HS-27A (cell line): ENCODE results near the gene TNS1.

ENCODE experiments used
- DNase-seq: peaks from one replicate; pipeline ENCODE4 v3.0.0-alpha.2; 2012; ENCODE audit warnings: low read depth, missing footprints

TNS1 gene

DNA sequence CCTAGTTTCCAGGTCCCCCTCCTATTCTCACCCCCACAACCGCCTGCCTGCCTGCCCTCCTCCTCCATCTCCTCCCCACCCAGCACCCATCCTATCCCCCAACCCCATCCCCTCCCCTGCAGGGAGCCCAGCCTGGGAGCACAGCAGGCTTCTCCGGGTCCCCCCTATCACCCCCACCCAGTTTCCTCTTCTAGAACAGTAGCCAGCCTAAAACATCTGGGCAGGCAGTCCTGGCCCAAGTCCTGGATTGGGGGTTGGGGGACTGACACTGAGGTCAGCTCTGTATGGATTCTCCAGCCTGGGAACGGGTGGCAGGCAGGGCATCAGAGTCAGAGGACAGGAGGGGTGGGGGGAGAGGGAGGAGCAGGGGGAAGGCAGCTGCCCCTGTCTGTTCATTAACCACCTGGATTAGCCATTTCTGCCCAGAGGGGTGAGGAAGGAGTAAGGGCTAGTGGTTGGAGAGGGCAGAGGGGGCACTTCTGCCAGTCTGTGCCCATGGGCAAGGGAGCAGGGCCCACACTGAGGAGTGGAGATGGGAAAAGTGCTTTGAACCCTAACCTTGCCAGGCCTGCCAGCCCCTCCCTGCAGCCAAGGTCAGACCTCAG, 60.0 kb downstream of the TNS1 start:
- no peak for DNase-seq

DNA sequence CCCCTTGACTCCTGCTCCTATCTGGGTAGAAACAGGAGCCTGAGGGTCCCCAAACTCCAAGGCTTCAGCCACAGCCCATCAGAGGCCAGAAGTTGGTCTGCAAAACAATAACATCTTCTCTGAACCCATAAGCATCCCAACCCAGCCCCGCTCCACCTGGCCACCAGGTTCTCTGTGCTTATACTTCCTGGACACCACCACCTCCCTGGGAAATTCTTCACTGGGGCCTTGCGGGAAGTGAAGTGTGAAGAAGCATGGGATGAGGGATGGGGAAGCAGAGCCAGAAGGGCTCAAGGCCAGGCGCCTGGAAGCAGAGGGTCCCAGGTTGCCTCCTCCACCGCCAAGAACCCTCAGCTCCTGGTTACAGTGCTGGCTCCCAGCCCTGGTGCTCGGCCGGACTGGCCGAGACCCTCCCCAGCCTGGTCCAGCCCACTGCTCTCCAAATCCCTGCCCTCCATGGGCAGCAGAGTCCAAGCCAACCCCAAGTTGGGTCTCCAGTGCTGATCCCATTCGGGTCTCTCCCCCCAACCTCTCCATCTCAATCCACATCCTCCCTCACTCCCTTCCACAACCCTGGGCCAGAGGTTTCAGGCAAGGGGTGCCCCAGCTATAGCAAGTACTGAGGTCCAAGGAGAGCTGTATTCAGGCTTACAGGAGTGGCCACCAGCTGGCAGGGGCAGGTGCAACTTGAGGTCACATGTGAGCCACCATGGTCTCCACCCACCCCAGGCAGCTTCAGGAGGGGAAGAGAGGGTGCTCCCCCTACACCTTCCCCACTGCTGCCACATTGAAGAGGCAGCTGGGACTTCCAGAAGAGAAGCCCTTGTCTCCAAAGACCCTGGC, 60.7 kb downstream of the TNS1 start:
- no peak for DNase-seq

DNA sequence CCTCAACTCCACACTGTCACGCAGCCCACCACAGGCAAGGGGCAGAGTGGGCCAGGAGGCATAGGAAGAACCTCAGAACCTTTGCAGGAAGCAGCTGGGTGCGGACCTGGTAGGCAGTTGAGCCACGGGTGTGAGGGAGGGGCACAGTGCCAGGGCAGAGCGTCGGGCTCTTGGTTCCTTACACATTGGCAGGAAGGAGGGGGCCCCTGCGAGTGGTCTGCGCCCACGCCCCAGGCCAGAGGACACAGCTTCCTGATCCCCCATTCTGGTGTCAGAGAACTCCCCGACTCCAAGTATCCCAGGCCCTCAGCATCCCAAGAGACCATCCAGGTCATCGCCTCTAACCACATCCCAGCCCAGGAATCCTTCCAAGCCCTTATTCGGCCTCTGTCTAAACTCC, 61.5 kb downstream of the TNS1 start:
- no peak for DNase-seq

DNA sequence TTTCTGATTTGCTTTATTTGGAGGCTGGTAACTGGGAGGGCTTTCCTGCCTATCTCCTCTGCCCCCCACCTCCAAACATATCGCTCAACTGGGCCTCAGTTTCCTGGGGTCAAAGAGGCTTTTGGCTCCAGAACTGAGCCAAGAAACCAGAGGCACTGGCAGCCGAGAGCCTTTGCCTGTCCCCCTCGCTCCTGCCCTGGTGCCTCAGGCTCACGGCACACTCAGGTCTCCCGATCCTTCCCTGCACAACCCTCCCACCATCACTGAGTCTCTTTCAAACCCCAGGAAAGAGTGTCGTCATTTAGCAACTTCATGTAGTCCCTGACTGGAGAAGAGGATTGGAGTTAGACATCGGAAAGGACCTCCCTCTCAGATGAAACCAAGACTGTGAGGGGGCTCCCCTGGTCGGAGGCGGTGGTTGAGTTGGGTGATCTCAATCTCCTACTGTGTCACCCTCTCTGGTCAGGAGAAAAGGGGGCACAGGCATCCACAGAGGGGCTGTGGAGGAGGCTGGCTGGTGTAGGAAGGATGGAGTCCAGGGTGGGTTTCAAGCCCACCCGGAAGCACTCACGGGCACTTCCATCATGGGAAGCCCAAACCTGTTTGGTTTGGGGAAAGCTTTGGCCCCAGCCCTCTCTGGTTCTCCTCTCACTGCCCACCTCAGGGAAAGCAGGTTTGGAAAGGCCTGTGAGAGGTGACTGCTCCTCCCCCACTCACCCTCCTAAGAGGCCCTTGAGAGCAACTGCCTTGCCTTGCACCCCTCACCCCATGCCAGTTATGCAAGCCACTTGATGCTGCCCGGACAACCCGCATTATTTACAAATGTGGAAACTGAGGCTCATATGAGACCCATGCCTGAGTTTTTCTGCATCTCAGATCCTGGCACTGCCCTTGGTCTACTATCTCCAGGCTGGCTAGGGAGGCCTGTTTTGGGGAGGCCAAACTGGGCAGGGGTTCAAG, 62.3 kb downstream of the TNS1 start:
- DNase-seq: no peak

DNA sequence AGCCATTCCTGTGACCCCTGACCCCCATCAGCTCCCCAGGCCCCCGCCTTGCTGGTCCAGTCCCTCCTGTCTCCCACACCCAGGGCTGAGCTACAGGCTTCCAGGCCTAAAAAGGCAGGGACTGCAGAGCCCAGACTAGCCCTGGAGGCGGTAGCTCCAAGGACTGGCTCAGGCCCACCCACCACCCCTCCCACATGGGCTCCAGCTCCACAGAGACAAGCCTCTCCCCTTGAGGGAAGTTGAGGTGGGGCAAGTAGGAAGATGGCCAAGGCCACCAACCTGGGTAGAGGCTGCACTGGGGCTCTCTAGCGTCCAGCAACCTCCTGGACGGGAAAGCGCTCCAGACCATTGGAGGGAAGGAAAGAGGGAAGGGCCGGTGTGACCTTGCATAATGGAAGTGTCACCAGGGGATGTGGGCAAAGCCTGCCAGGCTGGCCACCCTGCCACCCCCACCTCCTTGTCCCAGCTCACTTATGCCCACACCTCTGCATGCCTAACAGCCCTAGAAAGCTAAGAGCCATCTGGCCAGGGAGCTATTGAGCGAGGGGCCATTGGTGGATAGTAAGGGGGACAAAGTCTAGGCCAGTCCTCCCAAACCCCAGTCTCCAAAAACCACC, 63.1 kb downstream of the TNS1 start:
- no peak for DNase-seq

DNA sequence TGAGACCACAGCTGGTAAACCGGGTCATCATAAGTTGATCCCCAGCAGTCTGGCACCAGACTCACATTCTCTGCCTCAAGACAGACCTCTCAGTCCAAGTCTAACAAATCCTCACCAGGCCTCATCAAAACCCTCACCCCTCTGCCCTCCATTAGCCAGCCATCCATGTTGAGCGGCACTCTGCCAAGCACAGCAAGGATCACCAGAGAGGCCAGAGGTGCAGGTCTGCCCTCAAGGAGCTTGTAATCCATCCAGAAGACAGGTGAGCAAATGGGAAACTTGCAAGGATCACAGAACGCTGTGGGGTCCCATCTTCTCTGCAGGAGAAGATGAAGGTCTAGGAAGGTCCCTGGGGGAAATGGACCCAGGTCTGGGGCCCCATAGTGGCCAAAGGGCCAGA, 63.6 kb downstream of the TNS1 start:
- no peak for DNase-seq

DNA sequence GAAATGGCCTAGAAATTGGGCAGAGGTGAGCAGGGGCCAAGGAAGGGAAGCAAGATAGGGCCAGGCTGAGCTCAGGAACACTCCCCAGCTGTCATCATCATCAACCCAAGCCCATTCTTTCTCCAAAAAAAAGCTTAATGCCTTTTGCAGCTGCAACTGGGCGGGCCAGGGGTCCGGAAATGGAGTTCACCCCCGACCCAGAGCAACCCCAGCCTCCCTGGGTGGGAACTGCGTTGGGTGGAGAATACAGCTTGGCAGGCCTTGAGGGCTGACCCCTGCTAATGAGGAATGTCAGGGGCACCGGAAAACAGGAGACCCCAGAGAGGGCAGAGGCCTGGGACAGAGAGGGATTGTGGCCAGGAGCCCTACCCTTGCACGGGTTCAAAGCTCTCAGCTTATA, 64.8 kb downstream of the TNS1 start:
- no peak for DNase-seq

DNA sequence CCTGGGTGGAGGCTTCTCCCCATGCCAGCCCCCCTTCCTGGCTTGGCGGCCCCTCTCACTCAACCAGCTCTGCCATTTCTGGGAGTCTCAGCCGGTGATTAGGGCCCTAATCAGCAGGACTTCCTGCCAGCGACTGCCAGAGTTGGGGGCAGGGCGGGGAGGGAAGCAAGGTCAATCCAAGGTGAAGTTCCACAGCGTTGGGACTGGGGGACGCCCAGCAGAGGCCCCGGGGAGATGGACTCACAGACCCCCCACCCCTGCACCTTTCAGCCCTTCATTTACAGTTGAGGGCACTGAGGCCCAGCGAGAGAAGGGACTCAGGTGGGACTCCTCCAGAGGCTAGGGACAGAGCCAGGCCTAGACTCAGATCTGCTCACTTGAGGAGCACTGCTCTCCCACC, 65.3 kb downstream of the TNS1 start:
- DNase-seq: no peak

DNA sequence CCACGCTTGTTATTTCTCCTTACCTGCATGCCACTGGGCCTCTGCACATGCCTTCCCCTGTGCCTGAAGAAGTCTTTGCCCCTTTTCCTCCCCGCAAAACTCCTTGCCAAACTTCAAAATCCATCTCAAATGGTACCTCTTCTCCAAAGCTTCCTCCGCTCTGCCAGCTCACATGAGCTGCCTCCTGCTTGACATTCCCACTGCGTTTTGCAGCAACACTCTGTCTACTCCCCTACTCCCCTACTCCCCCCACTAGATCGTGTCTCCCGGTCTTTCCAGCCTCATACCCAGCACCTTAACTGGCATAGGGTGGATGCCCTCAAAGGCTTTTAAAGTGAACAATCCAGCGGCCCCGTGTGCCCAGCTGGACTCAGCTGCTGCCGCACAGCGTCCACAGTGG, 65.8 kb downstream of the TNS1 start:
- no peak for DNase-seq

DNA sequence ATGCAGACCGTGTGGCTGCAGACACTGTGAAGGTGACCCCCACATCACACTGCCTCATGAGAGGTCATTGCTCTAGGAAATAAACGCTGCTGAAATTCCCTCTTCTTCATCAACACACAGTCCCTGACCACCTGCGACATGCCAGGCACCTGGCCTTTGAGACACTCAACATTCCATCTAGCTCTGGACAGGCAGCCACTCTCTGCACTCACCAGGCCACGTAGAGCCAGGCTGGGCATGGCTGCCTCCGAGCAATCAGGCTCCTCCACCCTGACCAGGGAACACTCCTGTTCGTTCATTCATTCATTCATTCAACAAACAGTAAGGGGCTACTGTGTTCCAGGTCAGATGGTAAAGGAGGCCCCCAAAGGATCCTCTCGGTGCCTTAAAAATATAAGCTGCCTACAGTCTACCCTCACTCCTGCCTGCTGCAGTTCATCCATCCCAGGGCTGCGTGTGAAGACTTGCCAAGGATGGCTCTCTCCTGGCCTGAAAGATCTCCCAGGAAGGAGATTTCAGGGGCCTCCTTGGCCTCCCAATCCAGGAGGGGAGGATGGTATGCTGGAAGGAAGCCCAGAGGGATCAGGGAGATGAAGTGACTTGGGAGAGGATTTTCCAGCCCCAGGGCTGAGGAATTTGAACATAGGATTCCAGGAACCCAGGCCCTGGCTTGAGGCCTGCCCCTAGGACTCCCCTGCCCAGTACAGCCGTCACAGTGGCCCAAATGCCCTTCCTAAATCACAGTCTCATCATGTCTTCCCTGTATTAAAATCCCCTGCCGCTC, 66.7 kb downstream of the TNS1 start:
- no peak for DNase-seq

DNA sequence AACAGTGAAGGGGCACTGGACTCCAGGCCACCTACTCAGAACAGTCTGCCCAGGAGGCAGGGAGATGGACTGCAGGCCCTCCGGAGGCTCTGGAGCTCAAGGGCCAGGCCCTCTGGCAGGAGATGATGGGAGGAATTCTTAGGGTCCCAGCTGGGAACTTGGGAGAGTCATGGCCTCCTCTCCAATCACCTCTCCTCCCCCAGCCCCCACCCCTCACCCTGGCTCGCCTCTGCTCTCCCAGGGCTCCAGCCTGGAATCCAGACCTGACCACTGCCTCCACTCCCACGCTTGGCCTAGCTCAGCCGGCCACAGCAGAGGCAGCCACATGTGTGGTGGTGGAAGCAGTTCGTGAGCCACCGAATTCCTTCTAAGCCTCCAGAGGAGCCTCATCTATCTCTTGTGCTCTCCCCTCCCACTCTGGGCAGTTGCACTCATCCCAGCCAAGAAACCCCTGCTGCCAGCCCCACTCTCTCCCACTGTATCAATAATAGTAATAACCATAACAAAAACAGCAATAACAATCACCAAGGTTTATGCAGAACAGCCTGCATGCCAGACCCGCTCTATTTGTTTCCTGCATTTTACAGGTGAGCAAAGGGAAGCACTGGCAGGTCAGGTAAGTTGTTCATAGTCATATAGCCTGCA, 67.4 kb downstream of the TNS1 start:
- DNase-seq: no peak

DNA sequence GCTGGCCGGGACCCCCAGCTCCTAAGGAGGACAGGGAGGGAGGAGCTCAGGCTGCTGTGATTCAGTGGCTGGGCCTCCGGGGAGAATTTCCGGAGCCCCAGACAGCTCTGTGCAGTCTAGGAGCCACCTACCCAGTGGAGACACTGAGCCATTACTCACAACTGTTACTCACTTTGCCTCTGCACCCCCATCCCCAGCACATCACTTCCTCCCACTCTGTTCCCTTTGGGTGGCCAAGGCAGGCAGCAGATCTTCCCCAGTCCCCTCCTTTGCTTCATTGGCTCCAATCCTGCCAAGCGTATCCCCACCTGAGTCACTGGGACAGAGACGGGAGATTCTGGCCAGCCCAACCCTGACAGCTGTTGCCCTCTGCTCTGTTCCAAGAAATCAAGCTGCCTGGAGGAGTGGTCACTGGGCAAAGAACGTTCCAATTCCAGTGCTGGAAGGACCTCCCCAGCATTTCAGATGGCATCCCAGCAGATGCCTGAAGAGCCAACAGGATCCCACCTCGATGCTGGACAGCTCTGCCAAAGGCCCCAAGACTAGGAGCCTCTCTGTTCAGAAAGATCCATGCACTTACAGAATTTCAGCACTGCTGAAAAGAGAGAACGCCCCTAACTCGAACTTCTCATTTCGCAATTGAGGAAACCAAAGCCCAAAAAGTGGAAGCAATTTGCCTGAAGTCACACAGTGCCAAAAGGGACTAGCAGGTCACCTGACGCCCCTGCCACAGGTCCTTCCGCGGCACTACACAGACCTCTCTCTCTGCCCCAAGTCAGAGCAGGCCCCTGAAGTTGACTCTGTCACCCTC, 68.3 kb downstream of the TNS1 start:
- peak; percentile 67 for DNase-seq

DNA sequence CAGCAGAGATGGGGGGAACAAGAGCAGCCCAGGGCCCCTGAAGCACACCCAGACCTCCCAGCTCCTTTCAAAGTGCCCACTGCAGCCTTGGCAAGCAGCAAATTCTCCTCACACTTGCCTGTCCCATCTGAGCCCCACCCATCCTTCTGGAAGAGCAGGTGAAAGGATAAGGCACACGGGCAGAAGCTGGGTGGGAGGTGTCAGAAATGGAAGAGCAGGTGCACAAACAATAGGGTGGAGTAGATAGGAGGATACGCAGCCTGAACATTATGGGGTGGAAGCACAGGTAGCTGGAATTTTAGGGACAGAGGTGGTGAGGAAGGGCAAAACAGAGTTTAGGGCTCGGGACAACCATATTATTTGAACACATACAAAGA, 69.2 kb downstream of the TNS1 start:
- DNase-seq: no peak

DNA sequence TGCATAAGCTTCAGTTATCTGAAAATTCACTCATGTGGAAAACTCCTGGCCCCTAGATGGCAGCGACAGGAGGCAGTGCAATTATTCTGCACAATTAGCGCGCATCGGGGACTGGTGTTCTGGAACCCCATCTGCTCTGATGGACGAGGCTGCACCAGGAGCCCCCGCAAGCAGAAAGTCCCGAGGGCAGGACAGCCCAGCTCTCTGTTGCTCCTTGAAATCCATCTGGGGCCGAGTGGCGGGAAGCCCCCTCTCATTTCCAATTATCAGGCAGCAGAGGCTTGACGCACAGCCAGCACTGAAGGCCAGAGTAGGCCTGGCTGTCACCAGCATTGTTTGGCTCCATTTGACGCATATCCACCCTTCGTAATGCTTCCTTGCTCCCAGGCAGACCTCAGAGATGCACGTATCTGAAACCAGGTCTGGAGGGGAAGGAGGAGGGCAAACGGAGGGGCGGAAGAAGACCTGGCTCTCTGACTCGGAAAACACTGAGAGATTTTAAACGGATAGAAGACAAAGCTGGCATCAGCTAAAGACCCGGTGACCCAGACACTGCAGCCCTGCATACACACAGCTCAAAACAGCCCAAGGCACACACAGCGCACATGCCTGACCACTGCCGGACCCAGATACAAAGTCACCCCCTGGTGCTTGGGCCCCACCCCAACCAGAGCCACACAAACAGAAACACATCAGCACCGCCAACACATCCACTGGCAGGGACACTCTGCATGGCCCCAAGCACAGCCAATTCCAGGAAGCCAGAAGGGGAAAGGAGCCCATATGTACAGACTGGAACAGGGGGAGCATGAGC, 69.8 kb downstream of the TNS1 start:
- DNase-seq: no peak

DNA sequence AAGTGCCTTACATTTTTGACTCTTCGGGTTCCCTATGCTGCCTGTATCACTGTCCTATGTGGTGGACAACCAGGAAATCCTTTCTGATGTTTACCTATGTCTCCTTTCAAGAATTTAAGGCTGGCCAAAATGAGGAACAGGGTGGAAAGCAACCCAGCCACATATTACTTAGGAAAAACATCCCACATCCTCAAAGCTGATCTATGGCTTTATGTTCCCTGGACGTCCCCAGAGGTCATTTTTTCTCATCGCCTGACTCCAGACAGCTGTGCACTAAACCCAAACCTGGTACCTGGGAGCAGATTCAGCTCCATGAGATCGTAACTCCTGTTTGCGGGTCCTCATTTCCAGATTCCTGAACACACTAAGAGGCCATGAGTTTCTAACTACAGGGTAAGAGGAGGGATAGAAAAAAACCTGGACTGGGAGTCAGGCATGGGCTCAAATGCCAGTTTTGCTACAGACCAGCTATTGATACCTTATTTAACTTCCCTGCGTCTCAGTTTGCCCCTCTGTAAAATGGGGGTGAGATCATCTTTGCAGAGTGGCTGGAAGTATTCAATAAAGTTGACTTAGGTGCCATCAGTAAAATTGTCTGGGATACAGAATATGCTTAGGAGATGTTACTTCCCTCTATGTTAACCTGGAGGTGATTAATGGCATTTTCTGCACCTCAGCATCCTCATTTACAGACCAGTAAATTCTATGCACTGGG, 70.8 kb downstream of the TNS1 start:
- no peak for DNase-seq

DNA sequence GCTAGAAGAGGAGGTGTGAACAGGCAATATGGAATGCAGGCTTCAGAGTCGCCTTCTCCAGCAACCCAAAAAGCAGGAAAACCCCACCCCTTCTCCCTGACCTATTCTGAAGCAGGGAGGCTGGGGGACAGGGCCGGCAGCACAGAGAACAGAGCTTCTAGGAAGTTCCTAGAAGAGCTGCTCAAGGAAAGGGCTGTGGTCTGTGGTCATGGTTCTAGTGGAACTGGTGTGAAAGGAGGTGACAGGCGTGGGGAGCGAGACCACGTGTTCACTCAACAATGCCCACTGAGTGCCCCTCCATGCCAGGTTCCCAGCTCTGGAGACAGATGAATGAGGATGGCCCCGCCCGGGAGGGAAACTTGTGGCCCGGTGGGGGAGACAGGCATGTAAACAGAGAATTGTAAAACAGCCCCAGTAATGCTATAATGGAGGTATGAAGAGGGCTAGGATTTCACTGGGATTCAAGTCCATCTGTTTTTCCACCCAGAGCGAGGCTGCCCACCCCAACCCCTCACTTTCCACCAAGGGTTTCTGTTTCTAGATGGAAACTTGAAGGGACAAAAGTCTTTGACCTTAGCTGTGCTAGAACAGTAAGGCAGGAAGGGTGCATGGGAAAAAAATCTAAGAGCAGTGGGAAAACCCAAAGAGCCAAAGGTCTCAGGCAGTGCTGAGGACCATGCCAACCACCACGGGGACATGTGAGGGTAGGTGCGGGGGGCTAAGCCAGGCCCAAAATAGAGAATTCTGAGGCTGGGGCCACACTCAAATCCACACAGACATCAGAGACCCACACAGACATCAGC, 71.8 kb downstream of the TNS1 start:
- DNase-seq: no peak
